ENCODE measurements around the gene GLIS2. TPM values are rescaled to one million over a fixed set of nuclear protein-coding genes. Genes with fewer than 3 reads are reported as not detected.
A peak's percentile ranks its signal among the peaks of the same experiment; 100 is the strongest.

GLIS2 gene
- total and polyA plus RNA-seq, 2 of the 4 experiments (the other 2 are of a cell fraction), result 0.36 to 8.4 TPM

DNA sequence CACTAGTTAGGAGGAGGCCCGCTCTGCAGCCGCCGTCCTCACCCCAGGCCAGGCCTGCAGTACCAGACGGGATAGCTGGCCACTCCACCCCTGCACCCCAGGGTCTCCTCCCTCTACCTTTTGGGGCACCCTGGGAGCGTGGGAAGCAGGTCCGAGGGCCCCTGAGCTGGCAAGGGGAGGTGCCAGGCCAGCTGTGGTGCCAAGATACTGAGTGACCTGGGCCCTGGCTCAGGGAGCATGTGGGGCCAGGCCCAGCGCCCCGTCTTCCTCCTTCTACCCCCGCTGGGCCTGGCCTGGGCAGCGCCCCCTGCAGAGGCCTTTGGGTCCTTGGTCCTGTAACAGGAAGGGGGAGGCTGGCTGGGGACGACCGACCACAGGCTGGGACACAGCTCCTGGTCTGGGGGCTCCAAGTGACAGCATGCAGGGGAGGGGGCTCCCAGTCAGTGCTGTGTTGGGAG lies 22.3 kb downstream of the GLIS2 start:
- no CpG with 5 or more reads among the region's 12 CpGs for WGBS, 2 experiments (ENCODE audit: extremely low coverage in 2 of 2, insufficient read length in 1 of 2)
- no peak for TF ChIP-seq RFX5 (IDR thresholded peaks at IDR 0.05; ENCODE audit: low read depth, low read length)
- TF ChIP-seq, protein P1, sequence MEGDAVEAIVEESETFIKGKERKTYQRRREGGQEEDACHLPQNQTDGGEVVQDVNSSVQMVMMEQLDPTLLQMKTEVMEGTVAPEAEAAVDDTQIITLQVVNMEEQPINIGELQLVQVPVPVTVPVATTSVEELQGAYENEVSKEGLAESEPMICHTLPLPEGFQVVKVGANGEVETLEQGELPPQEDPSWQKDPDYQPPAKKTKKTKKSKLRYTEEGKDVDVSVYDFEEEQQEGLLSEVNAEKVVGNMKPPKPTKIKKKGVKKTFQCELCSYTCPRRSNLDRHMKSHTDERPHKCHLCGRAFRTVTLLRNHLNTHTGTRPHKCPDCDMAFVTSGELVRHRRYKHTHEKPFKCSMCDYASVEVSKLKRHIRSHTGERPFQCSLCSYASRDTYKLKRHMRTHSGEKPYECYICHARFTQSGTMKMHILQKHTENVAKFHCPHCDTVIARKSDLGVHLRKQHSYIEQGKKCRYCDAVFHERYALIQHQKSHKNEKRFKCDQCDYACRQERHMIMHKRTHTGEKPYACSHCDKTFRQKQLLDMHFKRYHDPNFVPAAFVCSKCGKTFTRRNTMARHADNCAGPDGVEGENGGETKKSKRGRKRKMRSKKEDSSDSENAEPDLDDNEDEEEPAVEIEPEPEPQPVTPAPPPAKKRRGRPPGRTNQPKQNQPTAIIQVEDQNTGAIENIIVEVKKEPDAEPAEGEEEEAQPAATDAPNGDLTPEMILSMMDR (conservative IDR thresholded peaks at IDR 0.05; ENCODE audit: low read depth, low read length), result 0 out of 2 replicates have a peak, but pooled peaks have one; percentile 2
- Histone ChIP-seq H2BK5ac (ENCODE audit: low read depth, low read length, poor library complexity, severe bottlenecking) (no peak overlapping the region), H4K8ac (ENCODE audit: low read depth in 2 of 2, low read length in 2 of 2) (no peak overlapping the region), H4K20me1 (ENCODE audit: insufficient read depth, low read length) (peaks cover 46% of the 10 kb centered on the region), H3K36me3 (ENCODE audit: control insufficient read depth, insufficient read depth, low read length) (peaks cover 40% of the 10 kb centered on the region), H4K5ac (ENCODE audit: low read depth, low read length) (no peak overlapping the region), H3K9ac (ENCODE audit: low read depth, low read length) (no peak overlapping the region), H3K18ac (ENCODE audit: low read depth, low read length) (no peak overlapping the region), H4K91ac (ENCODE audit: insufficient read depth, low read depth, low read length) (no peak overlapping the region), H2AK9ac (replicated peaks; ENCODE audit: low read depth, low read length, poor library complexity) (peak overlapping the region; percentile 50), H3K4me3 (ENCODE audit: insufficient read depth, low read depth, low read length) (no peak overlapping the region), H3K79me1 (ENCODE audit: low read depth in 1 of 2, low read length in 2 of 2) (peaks cover 17 to 58% of the 10 kb centered on the region in 2 experiments), H2AFZ (replicated peaks; ENCODE audit: low read length, poor library complexity) (no peak overlapping the region), H3K14ac (replicated peaks; ENCODE audit: low read depth, low read length) (no peak overlapping the region), H3K9me3 (ENCODE audit: control insufficient read depth, insufficient read depth, low read length) (no peaks in the 10 kb centered on the region), H3K9me1 (ENCODE audit: insufficient read depth, low read length) (no peaks in the 10 kb centered on the region), H2BK20ac (ENCODE audit: low read depth, low read length) (no peak overlapping the region), H3K4ac (ENCODE audit: low read depth, low read length) (no peak overlapping the region), H3K4me2 (ENCODE audit: low read depth, low read length) (no peak overlapping the region), H3K23ac (ENCODE audit: low read depth, low read length) (no peak overlapping the region), H2BK15ac (ENCODE audit: low read depth, low read length) (no peak overlapping the region), H2BK120ac (ENCODE audit: low read depth, low read length) (no peak overlapping the region), H3K27me3 (ENCODE audit: control insufficient read depth, insufficient read depth, low read length) (no peaks in the 10 kb centered on the region), H3K56ac (ENCODE audit: extremely low read depth, insufficient read depth, low read length) (no peak overlapping the region), H3K4me1 (ENCODE audit: control insufficient read depth, insufficient read depth, low read length) (peaks cover 7% of the 10 kb centered on the region; the same call in 1 of the 2 replicates), H2AK5ac (ENCODE audit: low read depth, low read length) (no peak overlapping the region), H3K27ac (ENCODE audit: insufficient read depth, low read length) (no peak overlapping the region)
- DNase-seq (no peak), ATAC-seq (ENCODE audit: low read depth) (no peak)
- BruUV-seq (replicated peaks), result no TSS peak
- ChIA-PET POLR2A (ENCODE audit: unreplicated experiment) (no interaction called here), CTCF (no interaction called here)
- in situ Hi-C loops (cut with MboI; ENCODE audit: low sequenced_read_pairs), result loop anchor here (10.0 kb wide), 1 partner anchor 353 kb away; no protein-coding TSS in a partner anchor
- intact Hi-C loops (cut with micrococcal nuclease), result no loop called here
- dilution Hi-C loops (cut with HindIII; ENCODE audit: low sequenced_read_pairs, unreplicated experiment), result no loop called here

Data from IMR-90 (cell line).